CD4-positive, CD25-positive, alpha-beta regulatory T cell (primary cell): ENCODE results near the gene USP51. TPM values are rescaled to one million over a fixed set of nuclear protein-coding genes. Genes with fewer than 3 reads are reported as not detected.
"Not testable (repeated sequence)": the region's sequence is repeated elsewhere in the genome, so short reads cannot be mapped to it uniquely, and the experiment has no call there.

ENCODE experiments used
- ATAC-seq, 2 donors: fragments of 150-1000 bp; cut with Tn5 transposase; one replicate each; pipeline ENCODE4 v1.10.0; 2021; ENCODE audit warnings: low read depth in 2 of 2, moderate number of reproducible peaks in 2 of 2, moderate library complexity in 1 of 2
- DNase-seq, 3 donors: peaks; one replicate each; pipeline versions ENCODE4 v3.0.0 to v3.0.0-alpha.2; 2012 to 2022; ENCODE audit warnings: mixed read lengths in 1 of 3
- H3K27ac ChIP-seq: one replicate; pipeline ENCODE4 v1.7.0; 2013; ENCODE audit warnings: mild to moderate bottlenecking, low read length; ENCODE audit not compliant: insufficient read depth, poor library complexity, severe bottlenecking
- H3K27me3 ChIP-seq: one replicate; pipeline ENCODE4 v1.7.0; 2013; ENCODE audit warnings: low read length; ENCODE audit not compliant: control insufficient read depth, insufficient read depth
- H3K36me3 ChIP-seq: one replicate; pipeline ENCODE4 v1.7.0; 2013; ENCODE audit warnings: mild to moderate bottlenecking, low read length, moderate library complexity; ENCODE audit not compliant: control insufficient read depth, insufficient read depth
- H3K4me1 ChIP-seq: 2 replicates; pipeline ENCODE4 v1.7.0; 2013; ENCODE audit warnings: mild to moderate bottlenecking, low read length; ENCODE audit not compliant: insufficient read depth, control insufficient read depth, poor library complexity, severe bottlenecking
- H3K4me3 ChIP-seq: one replicate; pipeline ENCODE4 v1.7.0; 2013; ENCODE audit warnings: low read depth, mild to moderate bottlenecking, low read length, moderate library complexity
- H3K9me3 ChIP-seq, 2 experiments: 1 replicate in 1 of 2; 2 replicates in 1 of 2; pipeline ENCODE4 v1.7.0; 2013; ENCODE audit warnings: low read length in 2 of 2, mild to moderate bottlenecking in 1 of 2, moderate library complexity in 1 of 2; ENCODE audit not compliant: control insufficient read depth in 2 of 2
- H3K27ac Mint-ChIP-seq, 3 donors: one replicate each; pipeline ENCODE4 v1.8.0; 2020 to 2022; ENCODE audit warnings: mild to moderate bottlenecking in 3 of 3, mixed read lengths in 3 of 3, moderate library complexity in 2 of 3
- H3K27me3 Mint-ChIP-seq: one replicate; pipeline ENCODE4 v1.8.0; 2022; ENCODE audit warnings: mild to moderate bottlenecking, mixed read lengths
- H3K36me3 Mint-ChIP-seq: one replicate; pipeline ENCODE4 v1.8.0; 2020; ENCODE audit warnings: mixed read lengths
- H3K4me1 Mint-ChIP-seq, 4 donors: one replicate each; pipeline ENCODE4 v1.8.0; 2020 to 2022; ENCODE audit warnings: mixed read lengths in 4 of 4, mild to moderate bottlenecking in 1 of 4
- H3K4me3 Mint-ChIP-seq, 4 donors: one replicate each; pipeline ENCODE4 v1.8.0; 2020 to 2022; ENCODE audit warnings: mild to moderate bottlenecking in 4 of 4, mixed read lengths in 4 of 4, moderate library complexity in 3 of 4
- H3K9me3 Mint-ChIP-seq, 7 donors: one replicate each; pipeline ENCODE4 v1.8.0; 2020 to 2022; ENCODE audit warnings: mixed read lengths in 7 of 7, mild to moderate bottlenecking in 3 of 7, moderate library complexity in 2 of 7
- polyA plus RNA-seq, 4 donors: library from polyadenylated mRNA; unstranded; fragments of 300-500 nt; fragmentation: Illumina TruSeq; gene quantifications; one replicate each; pipeline ENCODE4 v1.2.3, GENCODE V29; 2021
- total RNA-seq: library from RNA; stranded (reverse); gene quantifications from one replicate; pipeline ENCODE4 v1.2.3, GENCODE V29; 2022

USP51 gene
- total and polyA plus RNA-seq, 5 donors from 2014 or later, result 0.15 to 2.0 (median 0.37) TPM

DNA sequence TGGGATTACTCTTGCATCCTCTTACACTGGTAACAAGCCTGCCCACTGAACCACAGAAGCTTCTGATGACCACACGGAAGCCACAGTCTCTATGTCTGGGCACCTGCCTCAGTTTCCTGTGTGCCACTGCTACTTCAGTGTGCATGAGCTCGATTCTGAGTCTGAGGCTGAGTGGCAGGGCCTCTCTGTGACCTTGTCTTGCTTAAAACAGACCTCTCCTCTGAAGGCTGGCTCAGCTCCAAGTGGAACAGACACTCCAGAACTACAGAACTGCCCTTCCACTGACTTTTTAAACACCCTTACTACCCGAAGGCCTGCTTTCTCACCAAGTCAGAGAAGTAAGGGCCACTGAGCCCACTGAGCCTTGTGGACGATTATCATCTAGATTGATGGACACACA is 29.7 kb downstream of the USP51 start:
- not testable (repeated sequence) for H3K27me3 Mint-ChIP-seq, H3K4me1 Mint-ChIP-seq, H3K27me3 ChIP-seq, DNase-seq, H3K9me3 Mint-ChIP-seq, H3K36me3 ChIP-seq, H3K4me3 Mint-ChIP-seq, H3K4me3 ChIP-seq, H3K4me1 ChIP-seq, H3K27ac Mint-ChIP-seq, H3K36me3 Mint-ChIP-seq, ATAC-seq, H3K27ac ChIP-seq, H3K9me3 ChIP-seq

DNA sequence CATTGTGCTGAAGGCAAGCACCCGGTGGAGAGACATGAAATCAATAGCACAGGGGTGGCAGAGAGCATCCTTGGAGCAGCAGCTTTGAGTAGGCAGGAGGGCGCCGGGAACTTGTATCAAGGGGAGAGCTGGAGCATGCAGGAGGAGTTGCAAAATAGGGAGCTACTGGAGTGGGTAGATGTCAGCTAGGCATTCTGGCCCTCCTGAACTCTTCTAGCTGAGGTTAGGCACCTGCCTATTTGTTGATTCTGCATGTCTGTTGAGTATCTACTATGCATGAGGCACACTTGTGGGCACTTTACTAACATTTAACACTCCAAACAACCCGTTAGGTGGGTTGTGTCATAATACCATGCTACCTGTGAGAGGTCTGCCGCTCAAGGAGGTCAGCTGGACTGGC is 30.2 kb downstream of the USP51 start:
- not testable (repeated sequence) for H3K36me3 Mint-ChIP-seq, H3K27ac ChIP-seq, H3K4me1 ChIP-seq, H3K4me1 Mint-ChIP-seq, H3K27me3 Mint-ChIP-seq, H3K27me3 ChIP-seq, H3K4me3 Mint-ChIP-seq, H3K4me3 ChIP-seq, H3K9me3 ChIP-seq, DNase-seq, H3K27ac Mint-ChIP-seq, ATAC-seq, H3K36me3 ChIP-seq, H3K9me3 Mint-ChIP-seq

DNA sequence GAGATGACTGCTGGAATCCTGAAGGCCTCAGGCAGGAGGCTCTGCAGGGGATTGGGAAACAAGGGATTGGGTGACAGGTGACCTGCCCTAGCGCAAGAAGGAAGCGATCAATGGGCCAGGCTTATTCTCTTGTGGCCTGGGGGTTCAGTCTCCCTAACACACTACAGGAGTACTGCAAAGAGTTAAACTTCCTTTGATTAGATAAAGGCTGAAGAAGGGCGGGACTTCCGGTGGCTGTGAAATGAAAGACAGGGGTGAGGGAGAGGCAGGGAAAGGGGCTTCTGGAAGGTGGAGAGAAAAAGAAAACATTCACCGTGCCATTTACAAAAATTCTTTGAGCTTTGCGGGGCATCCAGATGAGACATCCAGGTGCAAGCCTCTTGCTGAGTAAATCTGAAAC is 33.9 kb downstream of the USP51 start:
- ATAC-seq, H3K4me1 ChIP-seq, H3K4me3 Mint-ChIP-seq, DNase-seq, H3K27ac ChIP-seq, H3K36me3 Mint-ChIP-seq, H3K36me3 ChIP-seq, H3K4me3 ChIP-seq, H3K27ac Mint-ChIP-seq, H3K9me3 Mint-ChIP-seq, H3K27me3 ChIP-seq, H3K27me3 Mint-ChIP-seq, H3K9me3 ChIP-seq: not testable (repeated sequence)
- peaks cover 0 to 16% (median 11%) of the 10 kb centered on the region in 4 donors for H3K4me1 Mint-ChIP-seq

DNA sequence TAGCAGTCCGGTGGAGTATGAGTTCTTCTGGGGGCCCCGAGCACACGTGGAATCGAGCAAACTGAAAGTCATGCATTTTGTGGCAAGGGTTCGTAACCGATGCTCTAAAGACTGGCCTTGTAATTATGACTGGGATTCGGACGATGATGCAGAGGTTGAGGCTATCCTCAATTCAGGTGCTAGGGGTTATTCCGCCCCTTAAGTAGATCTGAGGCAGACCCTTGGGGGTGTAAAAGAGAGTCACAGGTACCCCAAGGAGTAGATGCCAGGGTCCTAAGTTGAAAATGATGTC is 36.9 kb downstream of the USP51 start:
- peak overlapping the region; percentile 83 to 97 (median 97) for H3K27ac Mint-ChIP-seq
- Histone ChIP-seq H3K27ac (peak overlapping the region; percentile 86), H3K9me3 (no peaks in the 10 kb centered on the region), H3K4me3 (peak overlapping the region; percentile 88), H3K36me3 (no peaks in the 10 kb centered on the region), H3K4me1 (peaks cover 7% of the 10 kb centered on the region), H3K27me3 (no peaks in the 10 kb centered on the region)
- no peaks in the 10 kb centered on the region for H3K27me3 Mint-ChIP-seq
- no peak for ATAC-seq
- no peaks in the 10 kb centered on the region for H3K36me3 Mint-ChIP-seq
- peak overlapping the region; percentile 93 to 97 (median 96) for H3K4me3 Mint-ChIP-seq
- H3K4me1 Mint-ChIP-seq, result peaks cover 0 to 24% (median 14%) of the 10 kb centered on the region in 4 donors
- H3K9me3 Mint-ChIP-seq, result no peaks in the 10 kb centered on the region
- DNase-seq, result no peak

DNA sequence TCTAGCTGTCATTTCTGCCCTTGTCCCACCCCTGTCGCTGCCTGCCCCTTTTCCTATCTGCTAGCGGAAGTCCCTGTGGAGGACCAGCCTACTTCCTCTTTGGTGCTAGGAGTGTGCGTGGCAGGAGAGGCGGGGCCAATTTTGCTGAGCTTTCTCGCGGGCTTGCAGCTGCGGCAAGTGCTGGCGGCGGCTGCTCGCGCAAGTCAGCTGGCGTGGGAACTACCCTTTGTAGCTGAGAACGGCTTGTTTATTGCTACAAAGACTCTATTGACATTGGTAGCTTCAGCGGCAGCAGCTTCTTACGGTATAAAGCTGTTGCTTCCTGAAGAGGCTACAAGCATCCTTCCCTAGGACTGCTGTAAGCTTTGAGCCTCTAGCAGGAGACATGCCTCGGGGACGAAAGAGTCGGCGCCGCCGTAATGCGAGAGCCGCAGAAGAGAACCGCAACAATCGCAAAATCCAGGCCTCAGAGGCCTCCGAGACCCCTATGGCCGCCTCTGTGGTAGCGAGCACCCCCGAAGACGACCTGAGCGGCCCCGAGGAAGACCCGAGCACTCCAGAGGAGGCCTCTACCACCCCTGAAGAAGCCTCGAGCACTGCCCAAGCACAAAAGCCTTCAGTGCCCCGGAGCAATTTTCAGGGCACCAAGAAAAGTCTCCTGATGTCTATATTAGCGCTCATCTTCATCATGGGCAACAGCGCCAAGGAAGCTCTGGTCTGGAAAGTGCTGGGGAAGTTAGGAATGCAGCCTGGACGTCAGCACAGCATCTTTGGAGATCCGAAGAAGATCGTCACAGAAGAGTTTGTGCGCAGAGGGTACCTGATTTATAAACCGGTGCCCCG is 37.4 kb downstream of the USP51 start, which contains the start of gene MAGEH1:
MAGEH1 (plus strand) TSS at position 138 of the 843 bp plus-strand sequence; CDS start at position 386, 248 bp downstream.
- ATAC-seq (peak; percentile 89 to 90), DNase-seq (peak; percentile 74 to 91 (median 79))
- Mint-ChIP-seq H3K27me3 (no peaks in the 10 kb centered on the region), H3K36me3 (no peaks in the 10 kb centered on the region), H3K4me3 (peak within 1 kb of the TSS; percentile 93 to 97 (median 96)), H3K9me3 (no peaks in the 10 kb centered on the region), H3K27ac (peak within 1 kb of the TSS; percentile 95 to 97 (median 97)), H3K4me1 (peaks cover 0 to 24% (median 14%) of the 10 kb centered on the region in 4 donors)
- Histone ChIP-seq H3K27ac (peak within 1 kb of the TSS; percentile 86), H3K27me3 (no peaks in the 10 kb centered on the region), H3K4me3 (peak within 1 kb of the TSS; percentile 88), H3K4me1 (peaks cover 7% of the 10 kb centered on the region), H3K9me3 (no peaks in the 10 kb centered on the region), H3K36me3 (no peaks in the 10 kb centered on the region)

DNA sequence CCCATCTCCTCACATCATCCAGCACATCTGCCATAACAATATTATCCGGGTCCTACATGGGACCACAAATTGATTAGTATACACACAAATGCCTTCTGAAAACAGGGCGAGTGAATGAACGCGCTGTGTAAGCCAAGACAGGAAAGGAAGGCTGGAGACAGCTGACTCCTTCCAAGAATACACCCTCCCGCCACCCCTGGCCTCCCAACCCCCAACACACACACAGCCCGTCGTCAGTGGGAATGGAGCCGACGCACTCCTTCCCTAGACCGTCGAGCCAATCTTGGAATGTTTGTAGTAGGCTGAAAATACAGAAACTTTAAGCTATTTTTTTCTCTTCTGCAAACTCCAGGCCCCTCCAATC is 38.0 kb downstream of the USP51 start:
- H3K9me3 ChIP-seq, result no peaks in the 10 kb centered on the region
- H3K4me1 Mint-ChIP-seq, result peaks cover 0 to 24% (median 14%) of the 10 kb centered on the region in 4 donors
- H3K27me3 Mint-ChIP-seq, result no peaks in the 10 kb centered on the region
- H3K36me3 Mint-ChIP-seq, result no peaks in the 10 kb centered on the region
- H3K36me3 ChIP-seq, result no peaks in the 10 kb centered on the region
- no peaks in the 10 kb centered on the region for H3K9me3 Mint-ChIP-seq
- peak overlapping the region; percentile 93 to 97 (median 96) for H3K4me3 Mint-ChIP-seq
- peaks cover 7% of the 10 kb centered on the region for H3K4me1 ChIP-seq
- peak overlapping the region; percentile 88 for H3K4me3 ChIP-seq
- H3K27ac Mint-ChIP-seq, result peak overlapping the region; percentile 95 to 97 (median 97)
- peak in 1 of 2 donors; percentile 4 for ATAC-seq
- peak overlapping the region; percentile 86 for H3K27ac ChIP-seq
- no peaks in the 10 kb centered on the region for H3K27me3 ChIP-seq
- DNase-seq, result no peak

DNA sequence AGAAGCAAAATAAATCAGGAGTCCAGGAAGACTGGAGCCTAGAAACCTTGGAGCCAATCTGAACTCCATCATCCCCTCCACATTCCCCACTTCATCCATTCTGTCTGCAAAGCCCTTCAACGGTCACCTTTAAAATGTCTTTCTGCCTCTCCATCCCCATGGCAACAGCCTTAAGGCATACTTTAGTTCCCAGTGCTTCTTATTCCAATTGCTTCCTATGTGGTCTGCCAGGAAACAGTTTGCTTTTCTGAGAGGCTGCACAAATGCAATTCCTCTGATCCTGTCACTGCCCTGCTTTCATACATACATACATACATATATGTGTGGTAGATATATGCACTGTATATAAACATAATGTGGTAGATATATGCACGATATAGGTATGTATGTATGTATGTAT is 38.5 kb downstream of the USP51 start:
- no peaks in the 10 kb centered on the region for H3K9me3 Mint-ChIP-seq
- DNase-seq (no peak), ATAC-seq (no peak)
- peak overlapping the region in 2 of 3 donors; percentile 97 for H3K27ac Mint-ChIP-seq
- Histone ChIP-seq H3K27me3 (no peaks in the 10 kb centered on the region), H3K4me3 (peak overlapping the region; percentile 88), H3K9me3 (no peaks in the 10 kb centered on the region), H3K36me3 (no peaks in the 10 kb centered on the region), H3K4me1 (peaks cover 7% of the 10 kb centered on the region), H3K27ac (no peak overlapping the region)
- H3K4me3 Mint-ChIP-seq, result peak overlapping the region; percentile 93 to 97 (median 96)
- H3K36me3 Mint-ChIP-seq, result no peaks in the 10 kb centered on the region
- peaks cover 2% of the 10 kb centered on the region for H3K27me3 Mint-ChIP-seq
- H3K4me1 Mint-ChIP-seq, result peaks cover 0 to 24% (median 14%) of the 10 kb centered on the region in 4 donors

DNA sequence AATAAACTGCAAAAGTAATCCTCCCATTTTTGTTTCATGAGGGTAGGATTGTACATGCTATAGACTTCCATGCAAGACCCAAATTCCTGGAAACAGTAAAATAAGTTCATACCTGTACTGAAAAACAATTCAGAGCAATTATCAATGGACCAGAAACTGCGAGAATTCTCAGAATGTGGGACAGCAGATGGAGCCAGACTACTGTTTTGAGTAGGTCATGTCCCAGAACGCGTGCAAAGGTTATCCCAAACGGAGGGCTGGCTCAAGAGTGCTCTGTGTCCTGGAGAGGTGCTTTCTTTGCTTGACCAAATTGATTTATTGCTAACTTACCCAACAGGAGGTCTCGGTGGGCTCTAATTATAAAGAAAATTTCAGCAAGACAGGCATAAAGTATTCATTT is 39.4 kb downstream of the USP51 start:
- H3K27ac ChIP-seq, result peak overlapping the region; percentile 19
- no peaks in the 10 kb centered on the region for H3K36me3 ChIP-seq
- H3K27me3 Mint-ChIP-seq, result peaks cover 8% of the 10 kb centered on the region
- DNase-seq, result peak in 1 of 3 donors; percentile 7
- H3K4me1 ChIP-seq, result peaks cover 7% of the 10 kb centered on the region
- H3K9me3 Mint-ChIP-seq, result peaks cover 0 to 4% (median 0%) of the 10 kb centered on the region in 7 donors
- H3K4me3 ChIP-seq, result no peak overlapping the region
- peak overlapping the region in 2 of 4 donors; percentile 15 to 54 for H3K4me3 Mint-ChIP-seq
- no peaks in the 10 kb centered on the region for H3K36me3 Mint-ChIP-seq
- no peaks in the 10 kb centered on the region for H3K9me3 ChIP-seq
- no peaks in the 10 kb centered on the region for H3K27me3 ChIP-seq
- no peak for ATAC-seq
- peak overlapping the region in 1 of 3 donors; percentile 16 for H3K27ac Mint-ChIP-seq
- peaks cover 0 to 24% (median 14%) of the 10 kb centered on the region in 4 donors for H3K4me1 Mint-ChIP-seq
